PFSK-1 (cell line): Measurements from ENCODE around the gene C11orf21.

ENCODE experiments used
- FOXP2 ChIP-seq: optimal IDR thresholded peaks from 2 replicates; pipeline ENCODE3; 2011; ENCODE audit warnings: borderline replicate concordance, control low read depth, inconsistent platforms; ENCODE audit not compliant: insufficient read depth; ENCODE audit errors: extremely low read length, extremely low read depth
- POLR2AphosphoS5 ChIP-seq: IDR thresholded peaks from 2 replicates; pipeline ENCODE4 v1.6.1; 2012; ENCODE audit warnings: low read depth, mild to moderate bottlenecking, control low read depth, low read length, moderate library complexity
- SIN3A ChIP-seq: IDR thresholded peaks from 2 replicates; pipeline ENCODE4 v1.6.1; 2012; ENCODE audit warnings: mild to moderate bottlenecking, low read length, moderate library complexity, borderline replicate concordance; ENCODE audit not compliant: insufficient read depth
- TAF1 ChIP-seq: IDR thresholded peaks from 2 replicates; pipeline ENCODE4 v1.6.1; 2012; ENCODE audit warnings: low read length, control low read depth, borderline replicate concordance; ENCODE audit not compliant: insufficient read depth
- TF ChIP-seq, protein P1 (sequence below), 2 experiments: IDR thresholded peaks; 2 replicates each; pipeline versions ENCODE4 v1.6.1 to v1.8.0; 2011 to 2012; ENCODE audit warnings: low read depth in 2 of 2, low read length in 2 of 2, control low read depth in 1 of 2, inconsistent platforms in 1 of 2, mild to moderate bottlenecking in 1 of 2, moderate library complexity in 1 of 2; ENCODE audit not compliant: insufficient read depth in 1 of 2

The C11orf21 gene

DNA sequence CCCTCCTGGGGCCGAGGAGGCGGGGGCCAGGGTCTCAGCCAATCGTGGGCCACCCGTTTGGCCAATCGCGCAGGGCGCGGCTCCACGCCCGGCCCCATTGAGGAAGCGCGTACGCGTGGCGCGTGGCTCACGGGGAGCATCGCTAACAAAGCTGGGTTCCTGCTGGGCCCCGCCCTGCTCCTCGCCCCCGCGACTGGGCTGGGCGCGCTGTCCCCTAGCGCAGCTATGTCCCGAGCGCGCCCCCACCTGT lies 30.7 kb downstream of the C11orf21 start:
- TF ChIP-seq, protein P1, sequence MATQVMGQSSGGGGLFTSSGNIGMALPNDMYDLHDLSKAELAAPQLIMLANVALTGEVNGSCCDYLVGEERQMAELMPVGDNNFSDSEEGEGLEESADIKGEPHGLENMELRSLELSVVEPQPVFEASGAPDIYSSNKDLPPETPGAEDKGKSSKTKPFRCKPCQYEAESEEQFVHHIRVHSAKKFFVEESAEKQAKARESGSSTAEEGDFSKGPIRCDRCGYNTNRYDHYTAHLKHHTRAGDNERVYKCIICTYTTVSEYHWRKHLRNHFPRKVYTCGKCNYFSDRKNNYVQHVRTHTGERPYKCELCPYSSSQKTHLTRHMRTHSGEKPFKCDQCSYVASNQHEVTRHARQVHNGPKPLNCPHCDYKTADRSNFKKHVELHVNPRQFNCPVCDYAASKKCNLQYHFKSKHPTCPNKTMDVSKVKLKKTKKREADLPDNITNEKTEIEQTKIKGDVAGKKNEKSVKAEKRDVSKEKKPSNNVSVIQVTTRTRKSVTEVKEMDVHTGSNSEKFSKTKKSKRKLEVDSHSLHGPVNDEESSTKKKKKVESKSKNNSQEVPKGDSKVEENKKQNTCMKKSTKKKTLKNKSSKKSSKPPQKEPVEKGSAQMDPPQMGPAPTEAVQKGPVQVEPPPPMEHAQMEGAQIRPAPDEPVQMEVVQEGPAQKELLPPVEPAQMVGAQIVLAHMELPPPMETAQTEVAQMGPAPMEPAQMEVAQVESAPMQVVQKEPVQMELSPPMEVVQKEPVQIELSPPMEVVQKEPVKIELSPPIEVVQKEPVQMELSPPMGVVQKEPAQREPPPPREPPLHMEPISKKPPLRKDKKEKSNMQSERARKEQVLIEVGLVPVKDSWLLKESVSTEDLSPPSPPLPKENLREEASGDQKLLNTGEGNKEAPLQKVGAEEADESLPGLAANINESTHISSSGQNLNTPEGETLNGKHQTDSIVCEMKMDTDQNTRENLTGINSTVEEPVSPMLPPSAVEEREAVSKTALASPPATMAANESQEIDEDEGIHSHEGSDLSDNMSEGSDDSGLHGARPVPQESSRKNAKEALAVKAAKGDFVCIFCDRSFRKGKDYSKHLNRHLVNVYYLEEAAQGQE (IDR thresholded peaks at IDR 0.05; ENCODE audit: insufficient read depth in 1 of 2, low read depth in 2 of 2, low read length in 2 of 2): no peak
- TF ChIP-seq SIN3A: no peak
- no peak for TF ChIP-seq TAF1
- TF ChIP-seq POLR2AphosphoS5: no peak
- TF ChIP-seq FOXP2: no peak

DNA sequence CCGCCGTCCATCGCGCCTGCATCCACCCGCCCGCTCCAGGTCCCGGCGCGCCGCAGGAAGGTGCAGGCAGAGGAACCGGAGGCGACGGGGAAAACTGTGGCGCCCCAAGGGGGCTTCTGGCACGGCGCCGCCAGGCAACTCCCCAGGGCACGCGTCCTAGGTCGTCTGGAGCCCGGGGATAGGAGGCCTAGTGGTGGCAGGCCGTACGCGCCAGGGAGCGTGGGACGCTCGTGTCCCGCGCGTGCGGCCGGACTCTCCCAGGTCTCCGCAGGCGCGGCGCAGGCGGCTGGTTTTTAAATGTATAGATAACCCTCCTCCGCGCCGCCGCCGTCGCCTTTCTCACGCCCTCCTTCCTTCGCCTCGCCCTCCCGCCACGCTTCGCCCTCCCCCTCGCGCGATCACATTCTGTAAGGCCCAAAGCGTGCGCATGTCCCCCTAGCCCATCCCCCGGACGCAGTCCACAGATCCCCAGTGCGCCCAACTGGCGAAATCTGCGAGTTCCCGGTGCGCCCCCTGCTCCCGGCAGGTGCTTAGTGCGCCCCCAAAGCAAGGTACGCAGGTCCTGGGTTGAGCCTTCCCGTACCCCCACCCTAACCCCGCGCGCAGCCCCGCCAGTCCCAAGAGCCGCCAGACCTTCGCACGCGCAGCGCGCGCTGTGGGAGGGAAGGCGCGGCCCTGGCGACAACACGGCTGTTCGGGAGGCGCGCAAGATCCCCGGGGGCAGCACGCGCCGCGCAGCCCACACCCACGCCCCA lies 31.2 kb downstream of the C11orf21 start, which contains the start of gene ASCL2:
Gene ASCL2 (minus strand): TSS at position 267 of the 755 bp plus-strand sequence. CDS start 256 bp downstream, at position 11.
- TF ChIP-seq, protein P1 (IDR thresholded peaks at IDR 0.05; ENCODE audit: insufficient read depth in 1 of 2, low read depth in 2 of 2, low read length in 2 of 2): no peak
- no peak for TF ChIP-seq TAF1
- TF ChIP-seq SIN3A: no peak
- no peak for TF ChIP-seq POLR2AphosphoS5
- TF ChIP-seq FOXP2: no peak

- TF ChIP-seq POLR2AphosphoS5: no peak
- TF ChIP-seq, protein P1 (IDR thresholded peaks at IDR 0.05; ENCODE audit: insufficient read depth in 1 of 2, low read depth in 2 of 2, low read length in 2 of 2): no peak
- no peak for TF ChIP-seq FOXP2
- TF ChIP-seq TAF1: no peak
- TF ChIP-seq SIN3A: no peak
Measured at GRCh38 chr11:2269601-2270321, 32.0 kb downstream of the C11orf21 start.

DNA sequence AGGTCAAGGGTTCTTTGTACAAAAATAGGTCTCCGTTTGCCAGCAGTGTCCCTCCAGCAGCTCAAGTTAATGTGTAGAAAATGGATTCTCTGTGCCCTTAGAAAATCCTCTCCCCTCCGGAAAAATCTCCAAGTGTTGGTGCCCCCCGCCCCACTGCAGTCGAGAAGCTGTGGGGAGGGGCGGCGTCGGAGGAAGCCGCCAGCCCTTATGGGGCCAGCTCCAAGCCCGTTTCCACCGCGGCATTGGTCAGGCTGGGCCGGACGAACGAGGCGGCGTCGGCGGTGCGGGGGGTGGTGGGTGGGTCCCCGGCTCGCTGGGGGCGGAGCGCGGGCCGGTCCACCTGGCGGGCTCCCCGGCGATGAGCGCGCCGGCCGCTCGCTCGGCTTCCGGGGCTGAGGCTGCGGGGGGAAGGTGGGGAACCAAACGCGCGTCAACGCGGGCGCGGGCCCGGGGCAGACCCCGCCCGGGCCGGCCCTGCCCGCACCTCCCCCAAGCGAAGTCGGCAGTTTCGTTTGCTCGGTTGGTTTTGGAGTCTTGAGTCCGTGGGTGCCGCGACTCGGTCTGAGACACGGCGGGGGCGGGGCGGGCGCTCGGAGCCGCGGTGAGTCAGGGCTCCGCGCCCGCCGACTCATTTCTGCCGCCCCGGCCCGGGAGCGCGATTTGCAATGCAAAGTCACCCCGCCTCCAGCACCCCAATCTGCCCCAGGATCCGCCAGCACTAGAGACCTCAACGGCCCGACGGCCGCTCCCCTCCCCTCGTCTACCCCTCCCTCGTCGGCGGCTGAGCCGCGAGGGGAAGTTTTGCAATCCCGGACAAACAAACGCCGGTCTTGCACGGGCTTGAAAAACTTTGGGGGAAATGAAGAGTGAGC lies 32.8 kb downstream of the C11orf21 start:
- no peak for TF ChIP-seq POLR2AphosphoS5
- no peak for TF ChIP-seq TAF1
- no peak for TF ChIP-seq SIN3A
- TF ChIP-seq, protein P1 (IDR thresholded peaks at IDR 0.05; ENCODE audit: insufficient read depth in 1 of 2, low read depth in 2 of 2, low read length in 2 of 2): no peak
- TF ChIP-seq FOXP2: no peak
